ENCODE data around the gene FAM229A.

The FAM229A gene

GRCh38 chr1:32349211-32349708, 13.0 kb downstream of the FAM229A start:
- DNase-seq (ENCODE audit: low spot score): no peak

- DNase-seq (ENCODE audit: low spot score): no peak
Measured at GRCh38 chr1:32346532-32347157, 15.6 kb downstream of the FAM229A start.

- no peak for DNase-seq (ENCODE audit: low spot score)
Measured at GRCh38 chr1:32345289-32345827, 16.9 kb downstream of the FAM229A start.

- DNase-seq (ENCODE audit: low spot score): no peak
Measured at GRCh38 chr1:32342704-32343103, 19.6 kb downstream of the FAM229A start.

GRCh38 chr1:32341971-32342370, 20.3 kb downstream of the FAM229A start:
- DNase-seq (ENCODE audit: low spot score): no peak

- no peak for DNase-seq (ENCODE audit: low spot score)
Measured at GRCh38 chr1:32341186-32341757, 21.0 kb downstream of the FAM229A start.

- no peak for DNase-seq (ENCODE audit: low spot score)
Measured at GRCh38 chr1:32339363-32339978, 22.8 kb downstream of the FAM229A start.

- no peak for DNase-seq (ENCODE audit: low spot score)
Measured at GRCh38 chr1:32338637-32339145, 23.6 kb downstream of the FAM229A start.

- DNase-seq (ENCODE audit: low spot score): peak; percentile 79
Measured at GRCh38 chr1:32337855-32338636, 24.2 kb downstream of the FAM229A start.

- DNase-seq (ENCODE audit: low spot score): no peak
Measured at GRCh38 chr1:32336963-32337675, 25.2 kb downstream of the FAM229A start.

- DNase-seq (ENCODE audit: low spot score): no peak
Measured at GRCh38 chr1:32336591-32336932, 25.7 kb downstream of the FAM229A start.

GRCh38 chr1:32335790-32336590, 26.3 kb downstream of the FAM229A start, which contains the start of gene MARCKSL1:
MARCKSL1 (minus strand) TSS chr1:32336233; CDS start chr1:32336033, 200 bp downstream.
- no peak for DNase-seq (ENCODE audit: low spot score)

GRCh38 chr1:32335535-32335789, 26.8 kb downstream of the FAM229A start:
- DNase-seq (ENCODE audit: low spot score): no peak

- no peak for DNase-seq (ENCODE audit: low spot score)
Measured at GRCh38 chr1:32334864-32335534, 27.3 kb downstream of the FAM229A start.

- DNase-seq (ENCODE audit: low spot score): no peak
Measured at GRCh38 chr1:32334274-32334861, 27.9 kb downstream of the FAM229A start.

GRCh38 chr1:32333251-32333963, 28.9 kb downstream of the FAM229A start:
- no peak for DNase-seq (ENCODE audit: low spot score)

- DNase-seq (ENCODE audit: low spot score): no peak
Measured at GRCh38 chr1:32332290-32333079, 29.8 kb downstream of the FAM229A start.

- no peak for DNase-seq (ENCODE audit: low spot score)
Measured at GRCh38 chr1:32331549-32331948, 30.7 kb downstream of the FAM229A start.

Measured in COLO829 (cell line).